A549 (cell line): ENCODE results near the gene MCM7.

ENCODE experiments used
- BHLHE40 ChIP-seq: IDR thresholded peaks from 2 replicates; pipeline ENCODE4 v1.6.1; 2012; ENCODE audit warnings: low read depth, low read length, inconsistent platforms
- EHF ChIP-seq: fragments of 250-450 bp; sonication (Bioruptor Pico); IDR thresholded peaks from 2 replicates; pipeline ENCODE4 v1.5.0; 2020; ENCODE audit warnings: mild to moderate bottlenecking
- MAFK ChIP-seq: fragments of 450-650 bp; IDR thresholded peaks from 2 replicates; pipeline ENCODE4 v1.6.1; 2014; ENCODE audit not compliant: partially characterized antibody
- TF ChIP-seq, protein P1 (sequence below): fragments of >200 bp; sonication (Bioruptor Twin); formaldehyde crosslinking; IDR thresholded peaks from 3 replicates; pipeline ENCODE4 v1.5.1; 2016

DNA sequence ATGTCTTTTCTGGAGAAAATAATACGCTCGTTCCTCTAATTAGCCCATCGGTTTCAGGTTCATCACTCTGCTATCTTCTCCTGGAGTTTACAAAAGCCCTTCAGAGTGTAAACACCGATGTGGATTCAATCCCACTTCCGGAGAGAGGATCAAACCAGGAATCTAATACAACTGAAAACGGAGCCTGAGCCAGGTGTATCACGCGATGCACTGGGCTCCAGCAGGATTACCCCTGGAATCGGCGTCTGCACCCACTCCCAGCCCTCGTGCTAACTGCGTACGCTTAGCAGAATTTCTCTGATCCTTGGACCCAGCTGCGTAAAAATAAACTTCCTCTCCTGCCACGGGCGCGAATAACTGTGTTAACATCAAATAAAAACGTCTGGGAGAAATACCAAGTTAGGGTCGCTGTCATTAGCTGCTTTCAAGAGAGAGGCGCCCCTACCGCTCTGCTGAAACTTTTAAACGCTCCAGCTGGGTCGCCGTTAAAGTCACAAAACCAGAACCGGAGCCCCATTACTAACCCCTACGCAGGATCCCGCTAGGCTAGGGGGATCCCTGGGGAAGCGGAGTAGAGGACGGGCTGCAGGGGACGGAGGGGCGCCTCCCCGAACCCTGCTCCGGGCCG, 20.2 kb downstream of the MCM7 start:
- TF ChIP-seq EHF (no peak), MAFK (no peak), BHLHE40 (no peak)
- TF ChIP-seq, protein P1, sequence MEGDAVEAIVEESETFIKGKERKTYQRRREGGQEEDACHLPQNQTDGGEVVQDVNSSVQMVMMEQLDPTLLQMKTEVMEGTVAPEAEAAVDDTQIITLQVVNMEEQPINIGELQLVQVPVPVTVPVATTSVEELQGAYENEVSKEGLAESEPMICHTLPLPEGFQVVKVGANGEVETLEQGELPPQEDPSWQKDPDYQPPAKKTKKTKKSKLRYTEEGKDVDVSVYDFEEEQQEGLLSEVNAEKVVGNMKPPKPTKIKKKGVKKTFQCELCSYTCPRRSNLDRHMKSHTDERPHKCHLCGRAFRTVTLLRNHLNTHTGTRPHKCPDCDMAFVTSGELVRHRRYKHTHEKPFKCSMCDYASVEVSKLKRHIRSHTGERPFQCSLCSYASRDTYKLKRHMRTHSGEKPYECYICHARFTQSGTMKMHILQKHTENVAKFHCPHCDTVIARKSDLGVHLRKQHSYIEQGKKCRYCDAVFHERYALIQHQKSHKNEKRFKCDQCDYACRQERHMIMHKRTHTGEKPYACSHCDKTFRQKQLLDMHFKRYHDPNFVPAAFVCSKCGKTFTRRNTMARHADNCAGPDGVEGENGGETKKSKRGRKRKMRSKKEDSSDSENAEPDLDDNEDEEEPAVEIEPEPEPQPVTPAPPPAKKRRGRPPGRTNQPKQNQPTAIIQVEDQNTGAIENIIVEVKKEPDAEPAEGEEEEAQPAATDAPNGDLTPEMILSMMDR: no peak
